Fibroblast of lung (primary cell): ENCODE results near the gene MAGEL2. TPM values are rescaled to one million over a fixed set of nuclear protein-coding genes. Genes with fewer than 3 reads are reported as not detected.

Experiments used
- DNase-seq, 2 donors: peaks; one replicate each; pipeline versions ENCODE4 v3.0.0 to v3.0.0-alpha.2; 2010; ENCODE audit warnings: low read depth in 2 of 2
- H2AFZ ChIP-seq: 2 replicates; pipeline ENCODE4 v1.5.1; 2012; ENCODE audit warnings: low read length, control low read depth, inconsistent platforms
- H3K27ac ChIP-seq: 2 replicates; pipeline ENCODE4 v1.5.1; 2011; ENCODE audit warnings: low read length, control low read depth; ENCODE audit not compliant: insufficient read depth
- H3K27me3 ChIP-seq: 2 replicates; pipeline ENCODE4 v1.5.1; 2011; ENCODE audit warnings: mild to moderate bottlenecking, low read length; ENCODE audit not compliant: control insufficient read depth, insufficient read depth
- H3K36me3 ChIP-seq: 2 replicates; pipeline ENCODE4 v1.5.1; 2011; ENCODE audit warnings: low read length; ENCODE audit not compliant: control insufficient read depth, insufficient read depth
- H3K4me1 ChIP-seq: 2 replicates; pipeline ENCODE4 v1.5.1; 2011; ENCODE audit warnings: low read length; ENCODE audit not compliant: control insufficient read depth, insufficient read depth; ENCODE audit errors: extremely low read depth
- H3K4me2 ChIP-seq: 2 replicates; pipeline ENCODE4 v1.5.1; 2011; ENCODE audit warnings: low read length, control low read depth; ENCODE audit not compliant: insufficient read depth; ENCODE audit errors: extremely low read depth
- H3K4me3 ChIP-seq, 4 experiments: fragments of 200-600 bp in 1 of 4; sonication (generic) in 1 of 4; replicated peaks in 1 of 4; 2 replicates each; pipeline ENCODE4 v1.5.1; 2011 to 2016; ENCODE audit warnings: low read length in 4 of 4, low read depth in 3 of 4, mild to moderate bottlenecking in 3 of 4, control low read depth in 2 of 4, inconsistent platforms in 1 of 4, mixed read lengths in 1 of 4; ENCODE audit not compliant: insufficient read depth in 1 of 4; ENCODE audit errors: control extremely low read depth in 1 of 4
- H3K79me2 ChIP-seq: 2 replicates; pipeline ENCODE4 v1.5.1; 2012; ENCODE audit warnings: mild to moderate bottlenecking, low read length, inconsistent platforms; ENCODE audit not compliant: control insufficient read depth, insufficient read depth
- H3K9ac ChIP-seq: 2 replicates; pipeline ENCODE4 v1.5.1; 2011; ENCODE audit warnings: mild to moderate bottlenecking, low read length, control low read depth; ENCODE audit not compliant: insufficient read depth
- H3K9me3 ChIP-seq: 2 replicates; pipeline ENCODE4 v1.5.1; 2012; ENCODE audit warnings: low read depth, low read length; ENCODE audit not compliant: control insufficient read depth, insufficient read depth
- H4K20me1 ChIP-seq: 2 replicates; pipeline ENCODE4 v1.5.1; 2011; ENCODE audit warnings: low read length; ENCODE audit not compliant: control insufficient read depth, insufficient read depth; ENCODE audit errors: extremely low read depth
- EZH2 ChIP-seq: IDR thresholded peaks from 2 replicates; pipeline ENCODE4 v1.5.1; 2012; ENCODE audit warnings: low read length, control low read depth, mild to moderate bottlenecking; ENCODE audit errors: missing control alignments
- polyA plus RNA-seq, 2 donors: library from polyadenylated mRNA; depleted of rRNA in 1 of 2; stranded (reverse) in 1 of 2; unstranded in 1 of 2; fragments of >200 nt; gene quantifications; 2 replicates each; pipeline ENCODE4 v1.2.1, GENCODE V29; 2011 to 2012; ENCODE audit warnings: missing spikeins in 1 of 2
- total RNA-seq: library from RNA; depleted of rRNA; stranded (reverse); fragments of >200 nt; gene quantifications from 2 replicates; pipeline ENCODE4 v1.2.1, GENCODE V29; 2014
- TF ChIP-seq, protein P1 (sequence below), 2 donors: IDR thresholded peaks in 1 of 2; conservative IDR thresholded peaks in 1 of 2; 1 replicate in 1 of 2; 2 replicates in 1 of 2; pipeline ENCODE4 v1.5.1; 2011 to 2012; ENCODE audit warnings: low read length in 2 of 2, control low read depth in 1 of 2, inconsistent platforms in 1 of 2, low read depth in 1 of 2, mild to moderate bottlenecking in 1 of 2

The MAGEL2 gene
- total and polyA plus RNA-seq, 2 donors (not counting 1 experiment from before 2014, with no cell fraction given) = under 0.01 TPM; not detected in 1

DNA sequence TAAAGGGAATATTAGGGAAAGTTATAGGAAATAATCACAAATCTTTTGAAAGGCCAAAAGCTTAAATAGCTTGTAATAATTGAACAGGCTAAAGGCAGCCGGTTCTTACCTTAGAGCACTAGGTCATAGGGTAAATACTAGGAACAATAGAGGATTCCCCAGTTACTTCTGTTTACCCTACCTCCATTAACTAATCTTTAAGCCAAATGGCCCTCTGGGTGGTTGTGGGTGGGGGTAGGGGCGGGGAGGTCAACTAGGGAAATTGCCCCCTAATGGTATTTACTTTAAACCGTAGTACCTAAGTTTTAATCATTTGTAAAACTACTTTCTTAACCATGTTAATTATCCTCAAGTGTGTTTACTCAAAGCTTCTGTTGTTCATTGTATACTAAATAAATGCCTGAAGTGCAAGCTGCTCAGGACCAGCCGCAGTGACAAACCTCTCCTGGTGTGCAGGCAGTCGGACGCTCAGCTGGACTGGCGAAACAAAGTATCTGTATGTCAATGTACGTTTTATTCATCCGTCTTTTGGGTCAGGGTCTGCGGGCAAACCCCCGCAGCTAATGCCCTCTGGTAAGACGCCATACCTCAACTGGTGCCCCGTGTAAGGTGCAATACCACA lies 18.9 kb downstream of the MAGEL2 start:
- TF ChIP-seq EZH2 = no peak
- TF ChIP-seq, protein P1, sequence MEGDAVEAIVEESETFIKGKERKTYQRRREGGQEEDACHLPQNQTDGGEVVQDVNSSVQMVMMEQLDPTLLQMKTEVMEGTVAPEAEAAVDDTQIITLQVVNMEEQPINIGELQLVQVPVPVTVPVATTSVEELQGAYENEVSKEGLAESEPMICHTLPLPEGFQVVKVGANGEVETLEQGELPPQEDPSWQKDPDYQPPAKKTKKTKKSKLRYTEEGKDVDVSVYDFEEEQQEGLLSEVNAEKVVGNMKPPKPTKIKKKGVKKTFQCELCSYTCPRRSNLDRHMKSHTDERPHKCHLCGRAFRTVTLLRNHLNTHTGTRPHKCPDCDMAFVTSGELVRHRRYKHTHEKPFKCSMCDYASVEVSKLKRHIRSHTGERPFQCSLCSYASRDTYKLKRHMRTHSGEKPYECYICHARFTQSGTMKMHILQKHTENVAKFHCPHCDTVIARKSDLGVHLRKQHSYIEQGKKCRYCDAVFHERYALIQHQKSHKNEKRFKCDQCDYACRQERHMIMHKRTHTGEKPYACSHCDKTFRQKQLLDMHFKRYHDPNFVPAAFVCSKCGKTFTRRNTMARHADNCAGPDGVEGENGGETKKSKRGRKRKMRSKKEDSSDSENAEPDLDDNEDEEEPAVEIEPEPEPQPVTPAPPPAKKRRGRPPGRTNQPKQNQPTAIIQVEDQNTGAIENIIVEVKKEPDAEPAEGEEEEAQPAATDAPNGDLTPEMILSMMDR (conservative IDR thresholded peaks at IDR 0.05 in 1 of 2, IDR thresholded peaks at IDR 0.05 in 1 of 2; ENCODE audit: low read depth in 1 of 2, low read length in 2 of 2) = no peak
- no peaks in the 10 kb centered on the region for H3K9me3 ChIP-seq
- no peaks in the 10 kb centered on the region for H3K4me1 ChIP-seq

DNA sequence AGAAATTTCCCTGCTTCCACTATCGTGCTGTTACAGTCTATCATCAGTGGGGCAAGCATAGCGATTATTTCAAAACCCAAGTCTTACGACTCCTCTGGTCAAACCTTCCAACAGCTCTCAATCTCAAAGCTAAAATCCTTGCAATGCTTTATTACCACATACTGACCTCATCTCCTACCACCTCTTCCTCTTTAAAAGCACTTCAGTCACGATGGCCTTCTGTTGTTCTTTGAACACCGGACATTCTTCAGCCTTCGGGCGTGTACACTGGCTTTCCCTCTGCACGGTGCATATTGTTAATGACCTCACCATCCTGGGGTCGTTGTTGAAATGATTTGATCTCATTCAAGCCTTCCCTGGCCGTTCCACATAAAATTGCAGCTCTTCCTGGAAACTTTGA lies 31.1 kb downstream of the MAGEL2 start:
- Histone ChIP-seq H3K9me3 (no peaks in the 10 kb centered on the region), H3K9ac (no peak overlapping the region), H4K20me1 (no peaks in the 10 kb centered on the region), H3K36me3 (no peaks in the 10 kb centered on the region), H3K4me1 (no peaks in the 10 kb centered on the region), H3K4me3 (no peak overlapping the region), H3K79me2 (no peaks in the 10 kb centered on the region), H2AFZ (no peak overlapping the region), H3K27me3 (no peaks in the 10 kb centered on the region), H3K27ac (no peak overlapping the region), H3K4me2 (no peak overlapping the region)
- no peak for TF ChIP-seq EZH2
- TF ChIP-seq, protein P1 (conservative IDR thresholded peaks at IDR 0.05 in 1 of 2, IDR thresholded peaks at IDR 0.05 in 1 of 2; ENCODE audit: low read depth in 1 of 2, low read length in 2 of 2) = no peak
- no peak for DNase-seq

More for the DNA sequence above, 18.9 kb downstream of the MAGEL2 start:
- Histone ChIP-seq H4K20me1 (no peaks in the 10 kb centered on the region), H3K4me2 (no peak overlapping the region), H3K27me3 (no peaks in the 10 kb centered on the region), H3K27ac (no peak overlapping the region), H3K4me3 (no peak overlapping the region), H3K79me2 (no peaks in the 10 kb centered on the region), H3K9ac (no peak overlapping the region), H3K36me3 (no peaks in the 10 kb centered on the region), H2AFZ (no peak overlapping the region)
- no peak for DNase-seq

GRCh38 chr15:23606226-23606625 lies 41.4 kb downstream of the MAGEL2 start:
- no peaks in the 10 kb centered on the region for H3K36me3 ChIP-seq
- no peak overlapping the region for H3K9ac ChIP-seq
- no peaks in the 10 kb centered on the region for H3K27me3 ChIP-seq
- no peak overlapping the region for H3K27ac ChIP-seq
- H3K4me1 ChIP-seq = no peaks in the 10 kb centered on the region
- TF ChIP-seq, protein P1 (conservative IDR thresholded peaks at IDR 0.05 in 1 of 2, IDR thresholded peaks at IDR 0.05 in 1 of 2; ENCODE audit: low read depth in 1 of 2, low read length in 2 of 2) = no peak
- no peak for TF ChIP-seq EZH2
- H3K4me2 ChIP-seq = no peak overlapping the region
- no peak for DNase-seq
- H2AFZ ChIP-seq = no peak overlapping the region
- H3K4me3 ChIP-seq = no peak overlapping the region
- H4K20me1 ChIP-seq = no peaks in the 10 kb centered on the region
- no peaks in the 10 kb centered on the region for H3K9me3 ChIP-seq
- H3K79me2 ChIP-seq = no peaks in the 10 kb centered on the region
